H9 (cell line): ENCODE measurements around the gene ACER3. TPM values are rescaled to one million over a fixed set of nuclear protein-coding genes. Genes with fewer than 3 reads are reported as not detected.

ENCODE experiments used
- DNase-seq: peaks from one replicate; pipeline ENCODE4 v3.0.0-alpha.2; 2017
- H2AFZ ChIP-seq: one replicate; pipeline ENCODE4 v1.6.1; 2013; ENCODE audit warnings: mild to moderate bottlenecking, low read length, control low read depth, moderate library complexity
- H2AK5ac ChIP-seq: 2 replicates; pipeline ENCODE4 v1.6.1; 2013; ENCODE audit warnings: low read length, control low read depth, mixed read lengths; ENCODE audit not compliant: insufficient read length
- H2BK120ac ChIP-seq: one replicate; pipeline ENCODE4 v1.6.1; 2013; ENCODE audit warnings: low read depth, mild to moderate bottlenecking, low read length, control low read depth, inconsistent platforms; ENCODE audit not compliant: poor library complexity, severe bottlenecking
- H2BK12ac ChIP-seq: 2 replicates; pipeline ENCODE4 v1.6.1; 2013; ENCODE audit warnings: low read length, control low read depth, mixed read lengths, low read depth; ENCODE audit not compliant: insufficient read length
- H2BK15ac ChIP-seq: 2 replicates; pipeline ENCODE4 v1.6.1; 2013; ENCODE audit warnings: low read depth, low read length, control low read depth
- H2BK20ac ChIP-seq: one replicate; pipeline ENCODE4 v1.6.1; 2013; ENCODE audit warnings: low read depth, mild to moderate bottlenecking, low read length, control low read depth, inconsistent platforms; ENCODE audit not compliant: poor library complexity, severe bottlenecking
- H2BK5ac ChIP-seq: 2 replicates; pipeline ENCODE4 v1.6.1; 2013; ENCODE audit warnings: low read length, control low read depth, mixed read lengths; ENCODE audit not compliant: insufficient read length
- H3K14ac ChIP-seq: 2 replicates; pipeline ENCODE4 v1.6.1; 2013; ENCODE audit warnings: low read length, control low read depth; ENCODE audit not compliant: insufficient read depth
- H3K18ac ChIP-seq: 2 replicates; pipeline ENCODE4 v1.6.1; 2013; ENCODE audit warnings: low read depth, mild to moderate bottlenecking, mixed read lengths, low read length, control low read depth; ENCODE audit not compliant: insufficient read length
- H3K23ac ChIP-seq: 2 replicates; pipeline ENCODE4 v1.6.1; 2013; ENCODE audit warnings: low read length, control low read depth, mixed read lengths, low read depth; ENCODE audit not compliant: insufficient read length
- H3K23me2 ChIP-seq: 2 replicates; pipeline ENCODE4 v1.6.1; 2013; ENCODE audit warnings: low read depth, mild to moderate bottlenecking, mixed read lengths, low read length, control low read depth; ENCODE audit not compliant: insufficient read length, poor library complexity, severe bottlenecking
- H3K27ac ChIP-seq: 2 replicates; pipeline ENCODE4 v1.5.1; 2013; ENCODE audit warnings: low read length, control low read depth, mixed read lengths, low read depth; ENCODE audit not compliant: insufficient read length
- H3K27me3 ChIP-seq: 2 replicates; pipeline ENCODE4 v1.6.1; 2013; ENCODE audit warnings: low read length, control low read depth, inconsistent platforms; ENCODE audit not compliant: insufficient read depth
- H3K4ac ChIP-seq: 2 replicates; pipeline ENCODE4 v1.6.1; 2013; ENCODE audit warnings: low read depth, mild to moderate bottlenecking, control low read depth, inconsistent platforms, low read length, moderate library complexity
- H3K4me1 ChIP-seq: 2 replicates; pipeline ENCODE4 v1.6.1; 2013; ENCODE audit warnings: low read length, control low read depth, inconsistent platforms; ENCODE audit not compliant: insufficient read depth
- H3K4me2 ChIP-seq: 2 replicates; pipeline ENCODE4 v1.6.1; 2013; ENCODE audit warnings: low read length, control low read depth, mixed read lengths; ENCODE audit not compliant: insufficient read length, insufficient read depth
- H3K56ac ChIP-seq: 2 replicates; pipeline ENCODE4 v1.6.1; 2013; ENCODE audit warnings: low read depth, mild to moderate bottlenecking, mixed read lengths, low read length, control low read depth; ENCODE audit not compliant: insufficient read length
- H3K79me1 ChIP-seq: 2 replicates; pipeline ENCODE4 v1.6.1; 2013; ENCODE audit warnings: low read depth, mild to moderate bottlenecking, moderate library complexity, low read length, control low read depth, inconsistent platforms; ENCODE audit not compliant: insufficient read depth, poor library complexity, severe bottlenecking
- H3K79me2 ChIP-seq: 2 replicates; pipeline ENCODE4 v1.6.1; 2013; ENCODE audit warnings: low read length, control low read depth, inconsistent platforms; ENCODE audit not compliant: insufficient read depth
- H3K9ac ChIP-seq: 2 replicates; pipeline ENCODE4 v1.6.1; 2013; ENCODE audit warnings: low read length, control low read depth, mixed read lengths; ENCODE audit not compliant: insufficient read length; ENCODE audit errors: extremely low read depth
- H3K9me3 ChIP-seq: one replicate; pipeline ENCODE4 v1.6.1; 2013; ENCODE audit warnings: low read depth, low read length, inconsistent platforms; ENCODE audit not compliant: control insufficient read depth
- H3T11ph ChIP-seq: one replicate; pipeline ENCODE4 v1.6.1; 2013; ENCODE audit warnings: mild to moderate bottlenecking, low read length, control low read depth, inconsistent platforms
- H4K20me1 ChIP-seq: one replicate; pipeline ENCODE4 v1.6.1; 2013; ENCODE audit not compliant: control insufficient read depth, insufficient read length, insufficient read depth
- H4K5ac ChIP-seq: 2 replicates; pipeline ENCODE4 v1.6.1; 2013; ENCODE audit warnings: low read depth, mild to moderate bottlenecking, mixed read lengths, low read length, control low read depth; ENCODE audit not compliant: insufficient read length
- H4K8ac ChIP-seq: replicated peaks from 2 replicates; pipeline ENCODE4 v1.6.1; 2013; ENCODE audit warnings: low read length, control low read depth, mixed read lengths, low read depth; ENCODE audit not compliant: insufficient read length
- H4K91ac ChIP-seq: 2 replicates; pipeline ENCODE4 v1.6.1; 2013; ENCODE audit warnings: low read depth, mild to moderate bottlenecking, moderate library complexity, mixed read lengths, low read length, control low read depth; ENCODE audit not compliant: insufficient read length
- H3K27ac Mint-ChIP-seq, 3 experiments: 2 replicates in 2 of 3; 3 replicates in 1 of 3; pipeline ENCODE4 v1.8.0; 2020 to 2021; ENCODE audit warnings: mixed read lengths in 3 of 3, mild to moderate bottlenecking in 1 of 3, moderate library complexity in 1 of 3
- H3K27me3 Mint-ChIP-seq: 2 replicates; pipeline ENCODE4 v1.8.0; 2021; ENCODE audit warnings: low read depth, mild to moderate bottlenecking, moderate library complexity, mixed read lengths
- H3K36me3 Mint-ChIP-seq, 3 experiments: 2 replicates in 2 of 3; 3 replicates in 1 of 3; pipeline ENCODE4 v1.8.0; 2020 to 2021; ENCODE audit warnings: low read depth in 3 of 3, mixed read lengths in 3 of 3; ENCODE audit not compliant: insufficient read depth in 1 of 3
- H3K4me1 Mint-ChIP-seq, 2 experiments: 2 replicates each; pipeline ENCODE4 v1.8.0; 2020; ENCODE audit warnings: mixed read lengths in 2 of 2
- H3K4me3 Mint-ChIP-seq, 2 experiments: 2 replicates in 1 of 2; 3 replicates in 1 of 2; pipeline ENCODE4 v1.8.0; 2020 to 2021; ENCODE audit warnings: mild to moderate bottlenecking in 2 of 2, mixed read lengths in 2 of 2, moderate library complexity in 1 of 2
- H3K9me3 Mint-ChIP-seq, 2 experiments: 2 replicates in 1 of 2; 3 replicates in 1 of 2; pipeline ENCODE4 v1.8.0; 2020; ENCODE audit warnings: mild to moderate bottlenecking in 2 of 2, mixed read lengths in 2 of 2, moderate library complexity in 1 of 2
- WGBS: extraction: QIAGEN DNeasy Blood & Tissue Kit; methylation state at CpG from one replicate; pipeline ENCODE4 v1.1.7; 2013; ENCODE audit warnings: missing lambda C conversion rate, low lambda C conversion rate, mixed read lengths; ENCODE audit not compliant: insufficient read length; ENCODE audit errors: extremely low coverage; 5-methylcytosine and 5-hydroxymethylcytosine counted together
- long read RNA-seq: library from polyadenylated mRNA; unstranded; transcript quantifications from one replicate; pipeline ENCODE4 v2.0.0, GENCODE V29; 2020
- total RNA-seq: library from RNA; stranded (reverse); gene quantifications from 2 replicates; pipeline ENCODE4 v1.2.1, GENCODE V29; 2021
- TF ChIP-seq, protein P1 (sequence below): fragments of 200-600 bp; sonication (generic); conservative IDR thresholded peaks from 3 replicates; pipeline ENCODE4 v1.8.0; 2021; ENCODE audit warnings: antibody characterized with exemption, mild to moderate bottlenecking

Gene ACER3
- total RNA-seq, result 14.7 and 17.2 TPM in 2 replicates
- long read RNA-seq, full-length matches to known transcripts, result 48 of 62 reads
- long read RNA-seq, partial matches to known transcripts, result 2 of 62 reads
- long read RNA-seq, other reads (novel, unspliced or antisense), result 12 of 62 reads

- H2BK12ac ChIP-seq, result no peak within 1 kb of the TSS
- no peak within 1 kb of the TSS for H3K4ac ChIP-seq
- no peak within 1 kb of the TSS for H2BK5ac ChIP-seq
- no peak within 1 kb of the TSS for H3K23ac ChIP-seq
- H4K8ac ChIP-seq, result no peak within 1 kb of the TSS
- peaks cover 17 to 30% of the 10 kb centered on the region in 2 experiments for H3K4me1 Mint-ChIP-seq
- peaks cover 6% of the 10 kb centered on the region for H3K23me2 ChIP-seq
- WGBS, result no CpG with 5 or more reads among the region's 73 CpGs
- H2BK20ac ChIP-seq, result no peak within 1 kb of the TSS
- H3K4me1 ChIP-seq, result peaks cover 7% of the 10 kb centered on the region; the same call in 1 of the 2 replicates
- no peak within 1 kb of the TSS for H4K5ac ChIP-seq
- no peak within 1 kb of the TSS for H2BK120ac ChIP-seq
- H3K79me1 ChIP-seq, result no peaks in the 10 kb centered on the region
- no peak within 1 kb of the TSS for H2BK15ac ChIP-seq
- no peak within 1 kb of the TSS for H3T11ph ChIP-seq
- H3K27ac ChIP-seq, result no peak within 1 kb of the TSS
- H3K9me3 ChIP-seq, result no peaks in the 10 kb centered on the region
- TF ChIP-seq, protein P1, sequence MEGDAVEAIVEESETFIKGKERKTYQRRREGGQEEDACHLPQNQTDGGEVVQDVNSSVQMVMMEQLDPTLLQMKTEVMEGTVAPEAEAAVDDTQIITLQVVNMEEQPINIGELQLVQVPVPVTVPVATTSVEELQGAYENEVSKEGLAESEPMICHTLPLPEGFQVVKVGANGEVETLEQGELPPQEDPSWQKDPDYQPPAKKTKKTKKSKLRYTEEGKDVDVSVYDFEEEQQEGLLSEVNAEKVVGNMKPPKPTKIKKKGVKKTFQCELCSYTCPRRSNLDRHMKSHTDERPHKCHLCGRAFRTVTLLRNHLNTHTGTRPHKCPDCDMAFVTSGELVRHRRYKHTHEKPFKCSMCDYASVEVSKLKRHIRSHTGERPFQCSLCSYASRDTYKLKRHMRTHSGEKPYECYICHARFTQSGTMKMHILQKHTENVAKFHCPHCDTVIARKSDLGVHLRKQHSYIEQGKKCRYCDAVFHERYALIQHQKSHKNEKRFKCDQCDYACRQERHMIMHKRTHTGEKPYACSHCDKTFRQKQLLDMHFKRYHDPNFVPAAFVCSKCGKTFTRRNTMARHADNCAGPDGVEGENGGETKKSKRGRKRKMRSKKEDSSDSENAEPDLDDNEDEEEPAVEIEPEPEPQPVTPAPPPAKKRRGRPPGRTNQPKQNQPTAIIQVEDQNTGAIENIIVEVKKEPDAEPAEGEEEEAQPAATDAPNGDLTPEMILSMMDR, result no peak; the same call in 2 of the 3 replicates
- H3K27me3 ChIP-seq, result no peaks in the 10 kb centered on the region
- no peak within 1 kb of the TSS for H4K91ac ChIP-seq
- peaks cover 2% of the 10 kb centered on the region for H4K20me1 ChIP-seq
- H2AK5ac ChIP-seq, result no peak within 1 kb of the TSS
- peaks cover 2% of the 10 kb centered on the region; the same call in 1 of the 2 replicates for H3K27me3 Mint-ChIP-seq
- peak within 1 kb of the TSS; percentile 16 to 96 (median 94); a peak in 4 of 7 replicates for H3K27ac Mint-ChIP-seq
- peak within 1 kb of the TSS; percentile 91 for H3K9ac ChIP-seq
- DNase-seq, result peak; percentile 94
- H3K9me3 Mint-ChIP-seq, result no peaks in the 10 kb centered on the region
- peak within 1 kb of the TSS; percentile 94 for H3K14ac ChIP-seq
- peak within 1 kb of the TSS; percentile 98 for H3K18ac ChIP-seq
- no peak within 1 kb of the TSS for H3K56ac ChIP-seq
- no peak within 1 kb of the TSS for H2AFZ ChIP-seq
- H3K36me3 Mint-ChIP-seq, result peaks cover 0 to 4% (median 3%) of the 10 kb centered on the region in 3 experiments; a peak in 2 of 7 replicates
- H3K4me3 Mint-ChIP-seq, result peak within 1 kb of the TSS; percentile 92
- H3K79me2 ChIP-seq, result no peaks in the 10 kb centered on the region
- peak within 1 kb of the TSS; percentile 64 for H3K4me2 ChIP-seq
Observed at GRCh38 chr11:76860539-76861475, at the start of gene ACER3. ACER3 (plus strand) TSS chr11:76860918; CDS start chr11:76860977, 59 bp downstream.
